Measurements from ENCODE around the gene SEC14L1.

The SEC14L1 gene

GRCh38 chr17:77217123-77217522 is 76.4 kb downstream of the SEC14L1 start:
- no peak for DNase-seq

DNA sequence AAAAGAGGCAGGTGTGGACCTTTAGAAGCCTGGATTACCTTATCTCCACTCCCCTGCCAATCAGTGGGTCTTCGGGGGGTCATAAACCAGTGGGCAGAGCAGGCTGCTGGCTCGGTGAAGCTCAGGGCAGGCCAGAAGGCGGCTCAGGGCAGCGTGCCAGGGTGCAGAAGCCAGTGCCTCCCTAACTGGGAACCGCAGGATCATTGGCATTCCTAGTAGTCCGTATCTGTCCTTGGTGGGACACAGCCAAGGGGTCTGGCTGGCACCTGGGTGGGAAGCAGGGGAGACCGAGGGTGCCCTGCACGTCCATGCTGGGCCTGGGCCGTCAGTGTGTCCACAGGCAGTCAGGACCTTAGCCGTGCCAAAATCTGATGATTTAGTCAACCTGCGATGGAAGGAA is 76.8 kb downstream of the SEC14L1 start:
- DNase-seq = no peak

- no peak for DNase-seq
Observed at GRCh38 chr17:77218902-77219301, 78.1 kb downstream of the SEC14L1 start.

- DNase-seq = no peak
Observed at GRCh38 chr17:77222356-77222755, 81.6 kb downstream of the SEC14L1 start.

DNA sequence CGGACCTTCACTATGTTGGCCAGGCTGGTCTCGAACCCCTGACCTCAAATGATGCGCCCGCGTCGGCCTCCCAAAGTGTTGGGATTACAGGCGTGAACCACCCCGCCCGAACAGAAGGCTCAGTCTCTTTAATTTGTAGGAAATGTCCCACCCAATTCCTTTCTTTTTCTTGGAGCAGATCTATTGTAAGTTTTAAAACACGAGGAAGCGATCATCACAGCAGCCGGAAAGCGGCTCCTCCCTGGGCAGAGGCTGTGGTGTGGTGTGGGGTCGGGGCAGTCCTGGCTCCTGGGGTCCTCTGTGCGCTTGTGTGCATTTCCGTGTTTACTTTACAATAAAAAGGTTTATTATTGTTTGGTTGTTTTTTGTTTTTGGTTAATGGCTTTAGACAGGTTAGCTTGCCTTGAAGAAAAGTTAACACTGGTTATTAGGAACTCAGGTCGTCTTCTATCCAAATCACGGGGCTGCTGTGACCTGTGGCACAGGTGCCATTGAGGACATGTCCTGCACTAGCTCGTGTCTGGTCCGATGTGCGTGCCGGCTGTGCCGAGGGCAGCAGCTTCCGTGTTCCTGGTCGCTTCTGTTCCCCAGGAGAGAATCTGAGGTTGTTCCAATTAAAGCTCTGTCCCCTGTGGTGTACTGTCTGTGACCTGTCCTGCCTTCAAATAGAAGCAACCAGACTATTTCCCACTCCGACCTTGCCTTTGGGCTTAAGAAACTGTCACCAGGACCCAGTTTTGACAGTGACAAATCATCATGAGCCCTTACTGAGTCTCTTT is 83.1 kb downstream of the SEC14L1 start:
- DNase-seq = no peak

DNA sequence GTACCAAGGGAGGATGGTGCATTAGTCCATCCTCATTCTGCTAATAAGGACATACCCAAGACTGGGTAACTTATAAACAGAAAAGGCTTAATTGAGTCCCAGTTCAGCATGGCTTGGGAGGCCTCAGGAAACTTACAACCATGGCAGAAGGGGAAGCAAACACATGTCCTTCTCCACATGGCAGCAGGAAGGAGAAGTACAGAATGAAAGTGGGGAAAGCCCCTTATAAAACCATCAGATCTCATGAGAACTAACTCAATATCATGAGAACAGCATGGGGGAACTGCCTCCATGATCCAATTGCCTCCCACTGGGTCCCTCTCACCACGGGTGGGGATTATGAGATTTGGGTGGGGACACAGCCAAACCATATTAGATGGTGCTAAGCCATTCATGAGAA is 84.5 kb downstream of the SEC14L1 start:
- no peak for DNase-seq

DNA sequence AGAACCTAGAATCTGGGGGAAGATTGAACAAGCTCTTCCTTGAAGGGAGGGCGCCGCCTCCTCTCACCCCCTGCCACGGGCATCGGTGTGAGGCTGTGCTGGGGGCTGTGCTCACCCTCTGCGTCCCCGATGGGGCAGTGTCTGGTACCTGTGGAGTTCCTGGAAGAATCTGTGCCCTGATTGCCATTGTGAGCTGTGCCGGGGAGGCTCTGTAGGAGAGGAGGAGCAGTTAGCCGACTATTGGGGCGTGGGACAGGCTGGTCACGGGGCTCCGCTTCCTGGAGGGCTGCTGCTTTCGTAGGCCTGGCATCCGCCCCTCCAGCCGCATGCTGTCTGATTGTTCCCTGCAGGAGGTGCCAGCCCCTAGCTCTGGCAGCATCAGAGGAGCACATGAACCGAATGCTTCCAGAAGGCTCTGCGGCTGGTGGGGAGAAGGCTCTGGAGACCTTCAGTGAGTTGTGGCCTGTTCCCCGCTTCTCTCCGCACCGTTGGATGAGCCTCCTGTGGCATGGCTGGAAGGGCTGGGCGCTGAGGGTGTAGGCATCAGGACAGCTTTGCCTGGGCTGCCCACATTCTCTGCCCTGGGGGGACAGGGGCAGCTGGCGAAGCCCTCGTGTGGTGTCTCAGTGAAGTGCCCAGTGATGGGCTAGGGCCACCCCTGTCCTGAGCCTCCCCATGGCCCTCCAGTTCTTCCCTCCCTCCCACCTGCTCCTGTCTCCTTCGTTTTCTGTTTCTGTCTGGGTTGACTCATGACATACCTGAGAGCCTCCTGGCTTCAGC is 86.9 kb downstream of the SEC14L1 start:
- DNase-seq = no peak

DNA sequence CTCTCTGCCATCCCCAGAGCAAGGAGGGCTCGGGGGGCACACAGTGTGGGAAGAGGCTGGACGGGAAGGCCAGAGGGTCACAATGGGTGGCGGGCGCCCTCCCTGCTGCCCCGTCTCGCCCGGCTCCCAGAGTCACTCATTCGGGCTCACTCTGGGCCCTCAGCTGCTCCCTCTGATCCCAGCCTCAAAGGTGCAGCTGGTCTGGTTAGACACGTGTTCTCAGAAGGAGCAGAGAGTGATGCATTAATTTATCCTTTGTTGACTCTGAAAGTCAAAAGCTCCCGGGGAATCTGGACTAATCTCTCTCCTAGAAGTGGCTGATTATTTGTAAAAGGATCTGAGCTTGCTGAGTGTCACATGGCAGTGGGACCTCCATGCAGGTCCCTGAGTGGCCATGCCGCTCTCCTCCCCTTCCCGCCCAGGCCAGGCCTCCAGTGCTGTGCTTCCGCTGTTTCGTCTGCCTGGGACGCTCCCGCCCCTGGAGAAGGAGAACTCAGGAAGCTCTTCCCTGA is 87.5 kb downstream of the SEC14L1 start:
- DNase-seq = no peak

DNA sequence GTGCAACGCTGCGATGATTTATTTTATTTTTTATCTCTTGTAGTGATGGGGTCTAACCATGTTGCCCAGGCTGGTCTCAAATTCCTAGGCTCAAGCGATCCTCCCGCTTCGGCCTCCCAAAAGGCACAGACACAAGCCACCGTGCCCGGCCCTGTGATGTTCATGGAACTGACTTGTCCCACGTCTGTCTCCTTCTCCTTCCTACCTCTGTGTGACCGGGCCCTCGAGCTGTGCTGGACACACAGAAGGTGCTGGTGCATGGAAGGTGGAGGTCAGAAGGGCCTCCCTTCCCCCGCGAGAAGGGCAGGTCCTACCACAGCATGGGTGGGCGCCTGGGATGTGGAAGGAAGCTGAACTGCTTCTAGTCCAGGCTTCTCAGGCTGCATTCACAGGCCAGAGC is 88.0 kb downstream of the SEC14L1 start:
- no peak for DNase-seq

DNA sequence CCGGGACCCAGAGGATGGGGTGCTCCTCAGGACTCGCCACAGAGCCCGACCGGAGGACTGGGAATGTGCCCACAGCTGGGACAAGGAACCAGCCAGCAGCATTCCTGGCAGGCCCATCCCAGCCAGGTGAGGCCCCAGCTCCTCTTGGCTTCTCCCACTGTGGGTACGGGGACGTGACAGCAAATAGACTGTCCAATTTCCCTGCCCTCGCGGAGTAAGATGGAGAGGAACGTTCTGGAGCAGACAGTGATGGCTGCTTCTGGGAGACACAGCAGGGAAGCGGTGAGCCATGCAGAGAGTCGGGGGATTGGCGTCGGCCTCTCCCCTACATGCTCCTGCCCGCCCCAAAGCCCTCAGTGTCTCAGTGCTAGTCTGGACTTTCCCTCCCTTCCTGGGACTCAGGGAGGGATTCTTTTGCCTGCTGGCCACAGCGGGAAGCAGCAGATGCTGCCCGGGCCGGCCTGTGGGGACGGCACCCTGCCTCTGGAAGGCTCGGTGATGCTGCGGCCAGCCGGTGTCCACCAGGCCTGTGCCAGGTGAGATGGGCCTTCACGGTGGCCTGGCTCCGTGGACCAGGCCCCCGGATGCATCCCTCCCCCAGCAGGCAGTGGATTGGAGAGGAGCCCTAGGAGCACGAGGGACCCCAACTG is 89.1 kb downstream of the SEC14L1 start:
- DNase-seq = no peak

DNA sequence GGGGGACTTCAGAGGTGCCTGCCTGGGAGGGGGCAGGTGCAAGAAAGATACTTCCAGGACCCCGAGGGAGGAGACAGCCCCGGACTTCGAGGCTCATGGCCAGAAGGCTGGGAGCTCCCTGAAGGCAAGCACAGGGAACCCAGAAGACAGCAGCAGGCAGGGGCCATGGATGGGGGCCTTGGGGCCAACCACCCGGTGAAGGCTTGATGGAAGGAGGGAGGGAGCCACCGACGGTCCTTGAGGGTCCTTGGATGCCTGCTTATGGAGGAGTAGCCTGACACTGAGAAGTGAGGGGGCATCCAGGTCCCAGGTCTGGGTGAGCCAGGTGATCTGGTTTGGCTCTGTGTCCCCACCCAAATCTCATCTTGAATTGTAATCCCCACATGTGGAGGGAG is 89.7 kb downstream of the SEC14L1 start:
- no peak for DNase-seq

DNA sequence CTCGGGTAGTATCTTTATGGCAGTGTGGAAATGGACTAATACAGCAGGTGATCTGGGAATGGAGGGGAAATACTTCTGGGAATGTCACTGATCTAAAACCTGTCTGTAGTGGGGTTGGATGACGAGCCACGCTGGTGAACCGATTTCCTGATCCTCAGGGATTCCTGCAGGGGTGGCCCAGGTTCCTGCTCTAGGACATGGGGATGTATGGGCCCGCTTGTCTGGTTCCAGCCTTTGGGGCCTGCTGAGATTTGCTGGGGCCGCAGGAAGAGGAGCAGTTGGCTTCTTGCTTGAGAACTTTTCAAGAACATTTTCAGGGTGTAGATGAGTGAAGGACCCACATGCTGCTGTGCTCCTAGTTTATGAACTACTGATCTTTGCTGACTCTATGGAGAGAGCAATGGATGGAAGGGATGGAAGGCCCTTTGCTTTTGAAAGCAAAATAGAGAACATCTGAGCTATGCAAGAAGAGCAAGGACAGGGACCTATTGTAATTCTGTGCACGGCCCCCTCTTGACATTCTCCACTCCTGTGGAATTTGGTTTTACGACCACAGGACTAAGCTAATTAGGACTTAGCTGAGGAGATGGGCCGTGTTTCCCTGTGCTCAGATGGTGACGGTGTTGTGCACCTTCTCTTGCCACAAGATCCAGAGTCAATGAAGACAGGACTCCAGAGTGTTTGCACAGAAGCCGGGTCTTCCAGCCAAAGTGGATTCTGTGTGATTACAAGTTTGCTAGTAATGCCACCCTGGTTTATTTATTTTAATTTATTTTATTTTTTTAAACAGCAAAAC is 90.5 kb downstream of the SEC14L1 start:
- no peak for DNase-seq

GRCh38 chr17:77233127-77233526 is 92.4 kb downstream of the SEC14L1 start:
- DNase-seq = no peak

DNA sequence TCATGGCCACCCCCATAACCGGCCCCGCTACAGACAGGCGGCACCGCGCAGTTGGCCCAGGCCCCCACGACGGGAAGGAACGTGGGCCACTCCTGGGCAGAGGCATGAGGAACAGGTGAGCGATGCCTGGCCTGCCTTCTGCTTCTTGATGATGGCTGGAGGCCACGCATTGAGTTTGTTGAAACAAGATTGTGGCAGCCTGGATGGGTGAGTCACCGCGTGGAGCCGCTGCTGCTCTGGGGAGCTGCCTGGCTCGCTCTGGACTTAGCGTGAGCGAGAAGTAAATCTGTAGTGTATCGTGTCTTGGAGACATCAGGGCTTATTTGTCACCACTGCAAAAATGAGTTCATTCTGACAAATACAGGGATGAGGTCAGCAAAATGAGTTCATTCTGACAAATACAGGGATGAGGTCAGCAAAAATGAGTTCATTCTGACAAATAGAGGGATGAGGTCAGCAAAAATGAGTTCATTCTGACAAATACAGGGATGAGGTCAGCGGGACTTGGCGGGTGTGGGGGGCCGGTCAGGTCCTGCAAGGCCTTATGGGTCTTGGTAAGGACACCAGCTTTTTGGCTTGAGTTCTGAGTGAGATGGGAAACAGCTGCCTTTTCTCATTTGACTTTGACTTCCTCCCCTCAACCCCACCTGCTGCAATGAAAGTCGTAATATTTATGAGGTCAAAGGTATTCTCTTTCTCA is 93.0 kb downstream of the SEC14L1 start:
- DNase-seq = peak; percentile 8 to 19

GRCh38 chr17:77234695-77235094 is 93.9 kb downstream of the SEC14L1 start:
- no peak for DNase-seq

- DNase-seq = peak; percentile 7 to 13
Observed at GRCh38 chr17:77235370-77235941, 94.7 kb downstream of the SEC14L1 start.

DNA sequence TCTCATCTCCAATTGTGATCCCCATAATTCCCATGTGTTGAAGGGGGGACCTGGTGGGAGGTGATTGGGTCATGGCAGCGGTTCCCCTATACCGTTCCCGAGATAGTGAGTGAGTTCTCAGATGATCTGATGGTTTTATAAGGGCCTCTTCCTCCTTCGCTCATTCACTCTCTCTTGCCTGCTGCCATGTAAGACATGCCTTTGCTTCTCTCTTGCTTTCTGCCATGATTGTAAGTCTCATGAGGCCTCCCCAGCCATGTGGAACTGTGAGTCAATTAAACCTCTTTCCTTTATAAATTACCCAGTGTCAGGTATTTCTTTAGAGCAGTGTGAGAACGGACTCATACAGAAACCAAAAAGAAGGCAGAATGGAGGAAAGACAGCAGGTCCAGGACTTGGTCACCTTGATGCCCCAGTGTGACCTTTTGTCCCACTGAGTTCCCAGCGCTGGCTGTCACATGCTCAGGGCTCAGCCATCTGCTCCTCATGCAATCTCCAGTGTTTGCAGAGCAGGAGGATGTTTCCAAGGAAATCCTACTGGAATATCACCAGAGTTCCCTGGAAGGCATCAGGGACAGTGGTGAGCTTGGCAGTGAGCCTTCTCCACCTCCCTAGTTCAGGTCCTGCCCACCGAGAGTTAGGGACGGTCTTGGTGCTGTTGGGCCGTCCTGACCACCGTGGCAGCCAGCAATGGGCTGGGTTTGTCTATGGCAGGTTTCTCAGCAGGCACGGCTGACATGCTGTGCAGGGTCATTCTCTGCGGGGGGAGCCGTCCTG is 96.7 kb downstream of the SEC14L1 start:
- no peak for DNase-seq

- no peak for DNase-seq
Observed at GRCh38 chr17:77240976-77241375, 100.2 kb downstream of the SEC14L1 start.

- no peak for DNase-seq
Observed at GRCh38 chr17:77242118-77242851, 101.5 kb downstream of the SEC14L1 start.
